Smooth muscle cell of bladder (primary cell): ENCODE results near the gene SLC7A11. TPM values are rescaled to one million over a fixed set of nuclear protein-coding genes. Genes with fewer than 3 reads are reported as not detected.

Source experiments
- total RNA-seq: library from RNA; depleted of rRNA; stranded (reverse); fragments of >200 nt; gene quantifications from 2 replicates; pipeline ENCODE4 v1.2.3, GENCODE V29; 2014

Gene SLC7A11
- 42.3 and 69.1 TPM in 2 replicates for total RNA-seq

GRCh38 chr4:138242076-138242833, at the start of gene SLC7A11:
SLC7A11 (minus strand) TSS chr4:138242349; CDS start chr4:138242069, 280 bp downstream.

